GM18907 (cell line): ENCODE data around the gene MPPED1.

Source experiments
- ATAC-seq: cut with Tn5 transposase; IDR thresholded peaks from one replicate; pipeline ENCODE4 v1.9.1; 2021; ENCODE audit warnings: mild to moderate bottlenecking, moderate library complexity; ENCODE audit not compliant: unreplicated experiment

MPPED1 gene

GRCh38 chr22:43411869-43412807 lies at the start of gene MPPED1:
Gene MPPED1, plus strand, starts transcription at chr22:43412014. Its CDS starts 12,972 bp downstream, at chr22:43424986.
- ATAC-seq = no peak

- ATAC-seq = no peak
These were observed 48.3 kb upstream of the MPPED1 start for GRCh38 chr22:43363315-43364168.

GRCh38 chr22:43364169-43364435 lies 47.7 kb upstream of the MPPED1 start:
- no peak for ATAC-seq

- no peak for ATAC-seq
These were observed 45.9 kb upstream of the MPPED1 start for GRCh38 chr22:43365715-43366440.

GRCh38 chr22:43370036-43370435 lies 41.8 kb upstream of the MPPED1 start:
- ATAC-seq = no peak

GRCh38 chr22:43375951-43376455 lies 35.8 kb upstream of the MPPED1 start:
- no peak for ATAC-seq

- ATAC-seq = peak; percentile 43
These were observed 34.9 kb upstream of the MPPED1 start for GRCh38 chr22:43376765-43377547.

- no peak for ATAC-seq
These were observed 34.3 kb upstream of the MPPED1 start for GRCh38 chr22:43377548-43377895.

- peak; percentile 67 for ATAC-seq
These were observed 33.7 kb upstream of the MPPED1 start for GRCh38 chr22:43377896-43378704.

GRCh38 chr22:43381693-43382092 lies 30.1 kb upstream of the MPPED1 start:
- ATAC-seq = no peak

GRCh38 chr22:43384863-43385262 lies 27.0 kb upstream of the MPPED1 start:
- no peak for ATAC-seq

GRCh38 chr22:43385770-43386641 lies 25.8 kb upstream of the MPPED1 start:
- no peak for ATAC-seq

GRCh38 chr22:43387815-43388214 lies 24.0 kb upstream of the MPPED1 start:
- ATAC-seq = no peak

GRCh38 chr22:43388420-43388851 lies 23.4 kb upstream of the MPPED1 start:
- no peak for ATAC-seq

- no peak for ATAC-seq
These were observed 22.5 kb upstream of the MPPED1 start for GRCh38 chr22:43389227-43389836.

- no peak for ATAC-seq
These were observed 21.6 kb upstream of the MPPED1 start for GRCh38 chr22:43390166-43390565.

GRCh38 chr22:43390872-43391271 lies 20.9 kb upstream of the MPPED1 start:
- ATAC-seq = no peak

- no peak for ATAC-seq
These were observed 20.5 kb upstream of the MPPED1 start for GRCh38 chr22:43391306-43391705.
